Ovary (tissue), 9 donors: ENCODE results near the gene EFNA5. TPM values are rescaled to one million over a fixed set of nuclear protein-coding genes. Genes with fewer than 3 reads are reported as not detected.

ENCODE experiments used
- DNase-seq, 5 donors: peaks; one replicate each; pipeline ENCODE4 v3.0.0-alpha.2; 2019 to 2020
- H3K27ac ChIP-seq, 2 donors: fragments of 200-600 bp; one replicate each; pipeline versions ENCODE4 v1.5.1 to v1.8.0; 2019 to 2022
- H3K27me3 ChIP-seq: fragments of 200-600 bp; one replicate; pipeline ENCODE4 v1.8.0; 2022
- H3K36me3 ChIP-seq: fragments of 200-600 bp; sonication (generic); one replicate; pipeline ENCODE4 v1.5.1; 2019
- H3K4me1 ChIP-seq: one replicate; pipeline ENCODE4 v1.8.1; 2013; ENCODE audit warnings: mild to moderate bottlenecking, moderate library complexity; ENCODE audit not compliant: insufficient read depth
- H3K4me3 ChIP-seq: fragments of 200-600 bp; sonication (generic); one replicate; pipeline ENCODE4 v1.5.1; 2017
- H3K9me3 ChIP-seq, 2 donors: fragments of 200-600 bp in 1 of 2; sonication (generic) in 1 of 2; one replicate each; pipeline versions ENCODE4 v1.5.1 to v1.8.1; 2013 to 2019; ENCODE audit warnings: mild to moderate bottlenecking in 1 of 2, moderate library complexity in 1 of 2
- CTCF ChIP-seq, 3 donors: fragments of 450-650 bp in 2 of 3; fragments of 200-600 bp in 1 of 3; IDR thresholded peaks; one replicate each; pipeline versions ENCODE4 v1.5.1 to v1.8.0; 2016 to 2022; ENCODE audit warnings: antibody characterized with exemption in 3 of 3, mild to moderate bottlenecking in 1 of 3
- EP300 ChIP-seq: sonication (generic); formaldehyde crosslinking; IDR thresholded peaks from one replicate; pipeline ENCODE4 v1.6.1; 2017; ENCODE audit warnings: antibody characterized with exemption
- POLR2A ChIP-seq: fragments of 450-650 bp; IDR thresholded peaks from one replicate; pipeline ENCODE4 v1.6.1; 2017; ENCODE audit warnings: antibody characterized with exemption, mild to moderate bottlenecking, moderate library complexity
- WGBS, 3 donors: extraction: QIAGEN DNeasy Blood & Tissue Kit in 1 of 3; methylation state at CpG; one replicate each; pipeline versions ENCODE4 v1.1.5 to v1.1.7; 2013 to 2017; 5-methylcytosine and 5-hydroxymethylcytosine counted together
- intact Hi-C, 4 donors: fragments of 100-400 bp; cut with DNase I; formaldehyde crosslinking; loops; one replicate each; pipeline versions ENCODE4 v1.11.0 to v1.15.1; 2022 to 2023
- polyA plus RNA-seq, 2 donors: library from polyadenylated mRNA; stranded (reverse); fragments of 200-250 nt in 1 of 2; fragments of 350-450 nt in 1 of 2; fragmentation: Illumina TruSeq in 1 of 2; extraction: RNeasy Lipid Tissue Mini Kit (QIAGEN cat#74804) in 1 of 2; gene quantifications; one replicate each; pipeline ENCODE4 v1.2.3, GENCODE V29; 2013 to 2014
- total RNA-seq, 7 donors: library from RNA; depleted of rRNA in 2 of 7; stranded (reverse); fragments of >200 nt in 2 of 7; fragmentation: NEBNext Ultra II Directional in 3 of 7; extraction: Animal tissue kit (Norgen Biotek cat#: 25700) in 3 of 7; gene quantifications; one replicate each; pipeline versions ENCODE4 v1.1.0 to v1.2.4, GENCODE V29; 2016 to 2023
- donor health status: DM: no; HTN: no; CAD: no; lungs with moderate emphysema.
- donor health status: DM: no; HTN: no; CAD: no.
- donor health status: Bipolar disorder and iron deficiency.
- donor health status: DM: yes; HTN: yes; CAD: no.
- donor health status: DM: no; HTN: no; CAD: no.
- donor health status: DM: yes; HTN: yes; CAD: no.

The EFNA5 gene
- total and polyA plus RNA-seq, 9 donors: 1.5 to 20.6 (median 7.7) TPM

GRCh38 chr5:107367480-107367879, 303.3 kb downstream of the EFNA5 start:
- no peaks in the 10 kb centered on the region for H3K36me3 ChIP-seq
- intact Hi-C loops: no loop called here
- TF ChIP-seq EP300 (no peak), POLR2A (no peak), CTCF (IDR thresholded peaks at IDR 0.05) (no peak)
- H3K4me1 ChIP-seq: no peaks in the 10 kb centered on the region
- no peak overlapping the region for H3K27ac ChIP-seq
- no peak overlapping the region for H3K4me3 ChIP-seq
- no peaks in the 10 kb centered on the region for H3K27me3 ChIP-seq
- no peaks in the 10 kb centered on the region for H3K9me3 ChIP-seq
- no peak for DNase-seq
- 86 to 93% (median 91%) methylated on average over 4 of the region's 4 CpGs for WGBS, 3 donors

- Histone ChIP-seq H3K36me3 (no peaks in the 10 kb centered on the region), H3K4me3 (no peak overlapping the region), H3K9me3 (no peaks in the 10 kb centered on the region), H3K27ac (no peak overlapping the region), H3K27me3 (no peaks in the 10 kb centered on the region), H3K4me1 (no peaks in the 10 kb centered on the region)
- WGBS, 3 donors: 88 to 91% (median 90%) methylated on average over 10 of the region's 10 CpGs
- TF ChIP-seq EP300 (no peak), CTCF (IDR thresholded peaks at IDR 0.05) (no peak), POLR2A (no peak)
- DNase-seq: no peak
- intact Hi-C loops: no loop called here
Measured at GRCh38 chr5:107365320-107366109, 305.2 kb downstream of the EFNA5 start.

- 94 to 99% (median 96%) methylated on average over 2 of the region's 2 CpGs for whole genome bisulfite sequencing, 3 donors
Measured at GRCh38 chr5:107364443-107365319, 306.1 kb downstream of the EFNA5 start.

More at GRCh38 chr5:107364443-107365319, 306.1 kb downstream of the EFNA5 start:
- TF ChIP-seq POLR2A (no peak), CTCF (IDR thresholded peaks at IDR 0.05) (no peak), EP300 (no peak)
- Histone ChIP-seq H3K9me3 (no peaks in the 10 kb centered on the region), H3K27ac (no peak overlapping the region), H3K27me3 (no peaks in the 10 kb centered on the region), H3K36me3 (no peaks in the 10 kb centered on the region), H3K4me1 (no peaks in the 10 kb centered on the region), H3K4me3 (no peak overlapping the region)
- DNase-seq: no peak
- intact Hi-C loops: no loop called here
